NCI-H2107 treated with DMSO at 0.1 percent for 48 hours (cell line): Measurements from ENCODE around the gene ITPR1.

Experiments used
- DNase-seq: peaks from one replicate; lab custom pipeline; 2025; ENCODE audit not compliant: unreplicated experiment; lab: John Stamatoyannopoulos, UW

Gene ITPR1

GRCh38 chr3:4633078-4634004, 140.2 kb downstream of the ITPR1 start:
- peak; percentile 28 for DNase-seq

GRCh38 chr3:4634894-4635293, 141.7 kb downstream of the ITPR1 start:
- DNase-seq = no peak

GRCh38 chr3:4637265-4637664, 144.1 kb downstream of the ITPR1 start:
- DNase-seq = no peak

DNA sequence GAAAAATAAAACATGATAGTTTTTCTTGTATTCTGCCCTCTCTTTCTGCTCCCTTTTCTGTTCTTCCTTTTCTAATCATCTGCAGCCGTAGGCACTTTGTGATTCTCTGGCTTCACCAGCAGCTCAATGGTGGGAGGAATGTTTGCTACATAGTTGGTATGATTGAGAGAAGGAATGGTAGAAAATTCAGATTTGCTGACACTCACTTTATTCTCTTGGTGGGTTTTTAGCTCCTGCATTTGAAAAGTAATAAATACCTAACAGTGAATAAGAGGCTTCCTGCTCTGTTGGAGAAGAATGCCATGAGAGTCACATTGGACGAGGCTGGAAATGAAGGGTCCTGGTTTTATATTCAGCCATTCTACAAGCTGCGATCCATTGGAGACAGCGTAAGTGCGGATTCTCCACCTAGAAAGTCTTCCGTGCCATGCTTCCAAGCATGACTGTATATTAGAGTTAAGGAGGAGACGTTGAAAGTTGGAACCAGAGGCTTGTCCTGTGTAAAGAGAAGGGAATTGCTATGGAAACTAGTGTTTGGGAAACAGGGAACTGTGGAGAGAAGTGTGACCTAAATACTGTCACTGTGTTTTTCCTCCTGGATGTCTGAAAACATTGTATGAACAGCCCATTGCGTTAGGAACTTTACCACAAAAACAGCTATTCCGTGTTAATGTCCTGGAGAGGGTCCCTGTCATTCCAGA, 148.9 kb downstream of the ITPR1 start:
- DNase-seq = no peak

DNA sequence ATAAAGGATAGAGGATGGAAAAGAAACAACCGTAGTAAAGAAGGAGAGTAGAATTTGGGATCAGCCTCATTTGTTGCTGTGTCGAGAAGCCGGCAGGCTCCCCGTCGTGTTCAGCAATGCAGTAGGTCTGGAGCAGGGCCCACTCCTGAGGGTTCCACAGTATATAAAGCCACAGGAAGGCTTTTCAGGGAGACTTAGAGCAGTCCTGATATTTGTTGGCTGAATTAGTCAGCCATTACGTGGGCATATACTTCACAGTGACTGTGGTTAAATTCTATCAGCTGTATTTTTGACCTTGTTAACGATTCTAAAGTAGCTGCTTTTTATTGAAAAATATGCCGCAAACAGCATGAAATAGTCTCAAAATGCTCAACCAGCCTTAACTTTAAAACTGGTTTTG, 149.5 kb downstream of the ITPR1 start:
- no peak for DNase-seq

DNA sequence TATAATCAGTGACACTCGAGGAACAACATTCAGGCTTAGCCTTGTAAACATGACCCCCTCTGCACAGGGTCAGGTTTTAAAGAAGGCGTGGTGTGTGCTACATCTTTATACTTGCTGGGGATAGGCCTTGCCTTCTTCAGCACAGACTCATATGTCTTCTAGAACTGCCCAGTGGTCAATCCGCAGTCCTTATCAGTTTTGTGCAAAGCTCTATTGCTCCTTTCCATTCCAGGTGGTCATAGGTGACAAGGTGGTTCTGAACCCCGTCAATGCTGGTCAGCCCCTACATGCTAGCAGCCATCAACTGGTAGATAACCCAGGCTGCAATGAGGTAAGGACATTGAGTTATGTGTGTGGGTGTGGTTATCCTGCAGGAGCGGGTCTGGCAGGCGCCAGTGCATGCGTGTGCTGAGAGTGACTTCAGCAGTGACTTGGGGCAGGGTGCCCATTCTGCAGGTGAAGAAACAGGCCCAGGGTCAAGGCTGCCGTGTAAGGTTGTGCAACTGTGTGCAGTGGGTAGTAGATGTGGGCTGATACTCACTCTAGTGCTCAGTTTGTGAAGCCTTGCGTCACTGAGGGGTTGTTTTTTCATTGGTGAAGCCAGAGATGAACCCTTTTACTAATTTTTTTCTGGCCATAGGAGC, 150.9 kb downstream of the ITPR1 start:
- no peak for DNase-seq

DNA sequence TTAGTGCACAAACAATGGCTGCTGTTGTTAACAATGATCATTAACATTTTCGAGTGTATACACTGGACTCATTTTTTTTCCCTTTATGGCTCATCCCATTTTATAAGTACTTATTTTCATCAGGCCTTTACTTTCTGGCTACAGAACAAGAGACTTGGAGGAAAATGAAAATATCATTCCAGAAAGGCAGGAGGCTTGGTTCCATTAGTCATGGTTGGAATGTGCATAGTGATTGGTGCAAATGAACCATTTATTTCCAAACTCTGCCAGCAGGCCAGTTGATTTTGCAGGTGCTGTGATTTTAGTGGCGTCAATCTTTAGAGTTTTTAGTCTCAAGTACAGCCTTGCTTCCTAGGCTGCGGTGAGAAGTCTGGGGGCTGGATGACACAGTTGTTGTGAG, 151.8 kb downstream of the ITPR1 start:
- no peak for DNase-seq

DNA sequence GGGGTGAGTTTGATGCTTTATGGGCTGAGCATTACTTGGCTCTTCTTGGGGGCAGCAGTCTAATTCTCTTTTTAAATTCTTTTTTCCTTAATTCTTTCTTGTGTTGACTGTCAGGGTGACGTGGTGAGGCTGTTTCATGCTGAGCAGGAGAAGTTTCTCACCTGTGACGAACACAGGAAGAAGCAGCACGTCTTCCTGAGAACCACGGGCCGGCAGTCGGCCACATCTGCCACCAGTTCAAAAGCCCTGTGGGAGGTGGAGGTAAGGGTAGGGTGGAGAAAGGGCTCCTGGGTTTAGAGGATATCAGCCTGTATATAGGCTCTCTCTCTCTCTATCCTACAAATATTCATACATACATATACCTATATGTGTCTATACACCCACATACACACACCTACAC, 152.3 kb downstream of the ITPR1 start:
- DNase-seq = no peak

DNA sequence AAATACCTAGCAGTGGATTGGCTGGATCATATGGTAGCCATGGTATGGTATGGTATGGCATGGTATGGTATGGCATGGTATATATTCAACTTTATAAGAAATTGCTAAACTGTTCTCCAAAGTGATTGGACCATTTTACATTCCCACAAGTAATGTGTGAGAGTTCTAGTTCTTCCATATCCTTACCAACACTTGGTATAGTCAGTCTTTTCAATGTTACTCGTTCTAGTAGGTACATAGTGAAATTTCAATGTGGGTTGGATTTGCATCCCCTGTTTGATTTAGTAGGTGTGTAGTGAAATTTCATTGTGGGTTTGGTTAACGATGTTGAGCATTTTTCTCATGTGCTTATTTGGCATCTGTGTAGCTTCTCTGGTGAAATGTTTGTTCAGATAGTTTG, 154.3 kb downstream of the ITPR1 start:
- no peak for DNase-seq

DNA sequence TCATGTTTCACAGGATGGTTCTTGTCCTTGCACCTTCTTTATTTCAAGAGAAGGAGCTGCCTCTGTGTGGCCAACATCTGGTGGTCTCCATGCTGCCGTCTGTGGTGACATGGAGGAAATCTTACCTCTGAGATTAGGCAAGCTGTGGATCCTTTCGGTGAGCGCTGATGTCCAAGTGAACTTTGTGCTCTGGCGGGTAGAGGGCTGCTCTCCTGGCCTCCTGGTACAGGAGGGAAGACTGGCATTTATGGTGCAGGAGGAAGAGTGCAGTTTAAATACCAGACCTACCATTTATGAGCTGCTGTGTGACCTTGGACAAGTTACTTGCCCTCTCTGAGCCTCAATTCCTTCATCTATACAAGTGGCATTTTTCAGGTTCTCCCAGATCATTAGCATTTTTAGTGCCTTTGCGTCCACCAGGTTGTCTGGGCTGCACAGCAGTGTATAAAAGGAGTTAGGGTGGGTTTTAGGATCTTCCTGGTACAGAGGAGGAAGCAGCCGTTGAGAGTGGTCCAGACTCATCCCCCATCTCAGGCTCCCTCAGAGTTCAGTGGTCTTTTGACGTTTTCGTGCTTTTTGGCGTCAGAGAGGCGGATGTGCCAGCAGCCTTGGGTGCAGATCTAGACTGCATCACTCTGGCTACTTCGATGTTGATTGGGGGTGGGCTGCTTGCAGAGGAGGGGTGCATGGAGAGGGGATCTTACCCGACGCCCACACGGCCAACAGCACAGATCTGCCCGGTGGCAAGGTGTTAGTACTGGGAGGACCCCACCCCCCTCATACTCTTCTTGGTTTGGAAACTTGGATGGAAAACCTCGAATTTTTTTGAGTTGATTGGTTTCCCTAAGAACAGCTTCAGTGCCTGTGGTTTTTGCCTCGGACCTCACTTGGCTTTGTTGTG, 162.2 kb downstream of the ITPR1 start:
- DNase-seq = no peak

- peak; percentile 0 for DNase-seq
Observed at GRCh38 chr3:4656059-4656458, 162.9 kb downstream of the ITPR1 start.

- DNase-seq = no peak
Observed at GRCh38 chr3:4656626-4657328, 163.6 kb downstream of the ITPR1 start.

GRCh38 chr3:4660936-4661335, 167.8 kb downstream of the ITPR1 start:
- DNase-seq = no peak

GRCh38 chr3:4664412-4664811, 171.3 kb downstream of the ITPR1 start:
- no peak for DNase-seq

- DNase-seq = no peak
Observed at GRCh38 chr3:4665197-4665596, 172.0 kb downstream of the ITPR1 start.

DNA sequence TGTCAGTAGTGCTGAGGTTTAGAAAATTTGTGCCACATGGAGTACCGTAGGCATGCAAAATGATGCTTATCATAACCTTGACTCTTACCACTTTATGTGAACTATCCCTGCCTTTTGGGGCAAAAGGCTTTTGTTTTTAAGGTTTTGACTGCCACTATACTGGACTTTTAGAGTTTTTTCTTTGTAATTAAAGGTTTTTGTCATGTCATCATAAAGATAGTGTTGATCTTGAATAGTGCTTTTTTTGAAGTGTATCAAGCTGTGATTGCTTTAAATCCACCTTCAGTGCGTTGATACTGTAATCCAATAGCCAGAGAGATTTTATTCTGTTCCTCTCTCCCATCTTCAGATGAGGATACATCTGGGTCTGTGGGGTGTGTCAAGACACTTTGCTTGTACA, 172.9 kb downstream of the ITPR1 start:
- DNase-seq = no peak

GRCh38 chr3:4670352-4670751, 177.2 kb downstream of the ITPR1 start:
- no peak for DNase-seq

DNA sequence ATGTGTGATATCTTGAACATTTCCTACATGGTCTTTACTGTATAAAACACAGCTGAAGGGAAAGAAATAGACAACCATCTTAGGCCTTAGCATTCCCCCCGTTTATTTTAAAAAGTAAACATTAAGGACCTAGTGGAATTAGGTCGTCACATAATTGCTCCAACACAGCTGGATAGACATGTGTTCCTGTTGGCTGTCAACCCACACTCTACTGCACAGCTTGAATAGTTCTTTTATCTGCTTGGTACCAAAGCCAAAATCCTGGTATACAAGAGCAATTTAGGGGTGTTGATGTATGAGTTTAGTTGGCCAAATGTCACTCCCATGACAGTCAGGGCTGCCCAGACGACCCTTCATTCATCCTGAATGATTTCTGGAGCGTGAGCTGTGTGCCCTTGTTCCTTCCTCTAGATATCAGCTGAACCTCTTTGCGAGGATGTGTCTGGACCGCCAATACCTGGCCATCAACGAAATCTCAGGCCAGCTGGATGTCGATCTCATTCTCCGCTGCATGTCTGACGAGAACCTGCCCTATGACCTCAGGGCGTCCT, 179.7 kb downstream of the ITPR1 start:
- no peak for DNase-seq

GRCh38 chr3:4674216-4674615, 181.1 kb downstream of the ITPR1 start:
- DNase-seq = no peak

DNA sequence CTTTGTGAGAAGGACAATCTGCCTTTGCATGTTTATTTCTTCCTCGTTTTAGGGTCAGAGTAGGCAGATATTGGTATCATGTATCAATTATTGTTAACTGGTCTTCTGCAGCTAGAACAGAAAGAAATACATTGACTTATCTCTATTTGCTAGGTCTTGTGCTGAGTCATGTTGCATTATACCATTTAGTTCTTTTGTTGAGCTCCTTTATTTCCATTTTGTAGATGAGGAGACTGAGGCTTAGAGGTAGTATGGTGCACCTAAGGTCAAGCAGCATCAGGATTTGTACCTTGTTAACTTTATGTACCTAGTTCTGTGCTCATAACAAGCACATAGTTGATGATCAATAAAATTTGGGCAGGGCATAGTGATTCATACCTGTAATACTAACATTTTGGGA, 182.6 kb downstream of the ITPR1 start:
- DNase-seq = no peak
